GM19351 (cell line): ENCODE measurements around the gene HS6ST3.

ENCODE experiments used
- ATAC-seq: cut with Tn5 transposase; IDR thresholded peaks from one replicate; pipeline ENCODE4 v1.9.1; 2021; ENCODE audit warnings: mild to moderate bottlenecking, moderate library complexity; ENCODE audit not compliant: unreplicated experiment

Gene HS6ST3

DNA sequence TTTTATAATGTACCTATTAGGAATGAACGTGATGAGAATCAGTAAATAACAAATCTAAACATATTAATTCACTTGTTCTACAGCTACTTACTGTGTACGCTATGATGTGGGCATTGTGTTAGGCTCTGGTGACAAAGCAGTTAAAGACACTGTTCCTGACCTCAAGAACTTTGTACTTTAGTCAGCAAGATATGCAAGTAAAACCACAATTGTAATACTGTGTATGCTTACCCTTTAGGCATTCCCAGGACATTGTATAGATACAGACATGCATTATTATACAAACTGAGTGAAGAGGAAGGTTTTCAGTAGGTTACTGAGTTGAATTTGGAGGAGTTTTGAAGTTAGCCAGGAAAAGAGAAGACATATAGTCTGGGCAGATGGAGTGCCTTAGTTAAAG, 435.8 kb downstream of the HS6ST3 start:
- no peak for ATAC-seq

DNA sequence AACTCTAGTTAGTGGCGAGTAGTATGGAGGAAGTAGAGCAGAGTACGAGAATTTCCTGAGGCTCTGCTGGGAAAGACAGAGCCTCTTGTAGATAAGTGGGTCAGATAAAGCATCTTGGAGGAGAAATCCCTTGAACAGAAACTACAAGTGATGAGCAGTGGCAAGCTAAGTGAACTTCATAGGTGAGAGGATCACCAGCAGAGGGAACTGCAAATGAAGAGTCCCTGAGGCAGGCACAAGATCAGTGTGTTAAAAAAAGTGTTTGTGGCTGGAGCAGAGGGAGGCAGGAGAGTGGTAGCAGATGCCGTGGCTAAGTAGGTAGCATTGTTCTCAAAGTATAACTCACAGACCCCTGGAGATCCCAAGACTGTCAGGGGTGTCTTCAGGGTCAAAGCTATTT, 437.6 kb downstream of the HS6ST3 start:
- ATAC-seq: no peak

DNA sequence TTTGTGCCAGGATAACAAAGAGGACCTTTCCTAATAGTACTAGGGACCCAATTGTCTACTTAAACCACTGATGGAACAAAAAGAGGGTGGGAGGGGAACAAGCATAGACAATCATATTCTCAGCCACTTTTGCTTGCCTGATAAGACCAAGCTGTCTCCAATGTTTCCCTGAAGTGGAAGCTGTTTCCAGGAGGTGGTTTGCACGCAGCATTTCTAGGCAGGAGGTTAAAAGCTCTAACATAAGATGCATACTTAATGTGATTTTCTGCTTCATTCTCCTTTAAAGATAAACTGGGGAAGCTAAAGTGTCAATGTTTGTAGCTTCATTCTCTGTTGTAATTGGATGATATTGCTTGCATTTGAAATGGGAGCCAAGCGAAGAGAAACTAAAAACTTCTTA, 442.9 kb downstream of the HS6ST3 start:
- ATAC-seq: no peak

DNA sequence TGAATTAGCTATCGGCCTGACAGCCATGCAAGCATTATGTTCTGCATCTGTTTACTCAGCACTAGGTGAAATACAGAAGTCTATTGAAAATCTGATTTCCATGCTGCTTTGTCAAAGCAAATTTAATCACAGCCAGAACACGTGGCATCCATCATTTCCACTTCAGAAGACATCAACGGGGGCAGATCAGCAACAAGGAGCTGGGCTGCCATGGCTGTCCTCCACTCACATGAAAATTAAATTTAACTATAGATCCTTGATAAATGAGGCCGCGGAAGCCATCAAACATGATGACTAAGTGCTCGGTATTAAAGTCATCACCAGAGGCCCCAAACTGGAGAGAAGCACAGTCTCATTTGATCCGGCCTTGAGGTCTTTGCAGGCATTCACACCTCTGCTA, 443.5 kb downstream of the HS6ST3 start:
- ATAC-seq: no peak

DNA sequence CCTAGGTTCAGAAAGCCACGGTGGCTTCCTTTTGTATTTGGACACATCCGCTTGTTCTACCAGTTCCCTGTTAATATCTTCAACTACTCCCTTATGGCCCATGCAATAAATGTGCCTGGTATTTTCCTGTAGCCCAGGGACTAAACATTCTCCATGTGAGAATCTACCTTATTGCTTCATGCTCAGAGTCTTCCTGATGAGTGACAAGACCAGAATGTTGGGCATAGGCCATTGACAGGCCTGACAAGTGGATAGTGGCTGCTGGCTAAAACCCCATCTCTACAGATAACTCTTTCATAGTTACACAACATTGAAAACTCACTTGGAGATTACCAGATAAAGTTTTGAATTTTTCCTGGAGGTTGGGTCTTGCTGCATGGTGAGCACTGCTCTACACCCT, 449.9 kb downstream of the HS6ST3 start:
- ATAC-seq: no peak

DNA sequence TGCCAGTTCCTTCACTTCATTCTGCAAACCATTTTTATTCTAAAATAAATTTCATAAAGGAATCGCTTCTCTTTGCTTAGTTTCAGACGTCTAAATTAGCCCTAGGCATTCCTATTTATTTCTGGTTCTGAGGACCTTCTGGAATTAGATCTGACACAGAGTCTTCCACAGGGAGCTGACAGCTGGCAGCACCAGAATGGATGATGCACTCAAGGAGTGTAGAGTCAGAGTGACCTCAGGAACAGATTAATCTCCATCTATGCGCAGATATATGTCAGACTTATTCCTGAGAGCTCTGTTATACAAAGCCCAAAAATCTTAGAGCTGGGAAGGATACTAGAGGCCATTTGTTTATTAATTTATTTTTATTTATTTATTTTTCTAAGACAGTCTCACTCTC, 450.8 kb downstream of the HS6ST3 start:
- ATAC-seq: no peak

DNA sequence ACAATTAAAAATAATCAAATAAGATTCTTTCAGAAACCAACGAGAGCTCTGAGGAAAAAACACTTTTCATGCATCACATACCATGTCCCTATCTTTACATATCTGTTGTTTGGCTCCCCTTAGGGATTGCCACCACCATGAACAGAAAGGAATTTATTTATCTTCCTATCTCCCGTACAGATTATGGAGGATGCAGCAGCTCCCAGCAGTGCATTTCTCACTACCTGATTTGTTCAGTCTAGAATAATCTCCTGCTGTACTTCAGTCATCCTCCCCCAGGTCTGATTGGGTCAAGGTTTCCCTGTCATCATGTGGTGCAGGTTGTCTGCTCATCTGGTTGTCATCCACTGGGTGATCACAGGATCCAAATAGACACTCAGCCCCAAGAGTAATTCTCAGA, 453.1 kb downstream of the HS6ST3 start:
- ATAC-seq: no peak

DNA sequence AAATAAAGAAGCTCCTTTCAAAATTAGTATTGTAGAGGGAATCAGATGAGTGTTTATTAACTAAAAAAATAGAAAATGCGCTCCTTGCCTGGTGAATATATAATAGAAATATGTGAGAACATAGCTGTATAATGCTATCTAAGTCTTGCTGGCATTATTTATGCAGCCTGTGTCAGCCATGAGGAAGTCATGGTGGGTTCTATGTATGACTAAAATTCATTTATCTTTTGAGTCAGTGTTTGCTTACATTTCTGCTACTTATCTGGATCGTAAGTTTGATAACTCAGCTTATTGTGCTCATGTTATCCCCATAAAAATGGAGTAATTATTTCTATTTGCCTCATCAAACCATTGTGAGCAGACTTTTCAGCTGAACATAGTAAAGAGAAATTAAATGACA, 455.1 kb downstream of the HS6ST3 start:
- ATAC-seq: no peak

DNA sequence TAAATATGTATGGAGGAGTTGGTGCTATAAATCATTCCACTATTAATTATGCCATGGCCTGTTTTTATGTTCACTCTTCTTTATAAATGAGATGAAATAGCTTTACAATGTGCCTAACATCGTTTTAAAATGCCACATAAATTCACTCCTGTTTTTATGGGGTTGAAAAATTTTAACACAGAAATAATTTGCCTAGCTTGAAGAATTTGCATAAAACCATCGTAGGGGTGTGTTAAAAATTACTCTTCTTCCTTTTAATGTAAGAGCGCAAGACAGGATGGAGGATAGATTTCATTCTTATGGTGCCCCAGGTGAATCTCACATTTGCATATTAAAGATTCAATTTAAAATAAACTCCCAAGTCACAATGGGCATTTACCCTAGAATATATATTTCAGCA, 456.6 kb downstream of the HS6ST3 start:
- no peak for ATAC-seq

DNA sequence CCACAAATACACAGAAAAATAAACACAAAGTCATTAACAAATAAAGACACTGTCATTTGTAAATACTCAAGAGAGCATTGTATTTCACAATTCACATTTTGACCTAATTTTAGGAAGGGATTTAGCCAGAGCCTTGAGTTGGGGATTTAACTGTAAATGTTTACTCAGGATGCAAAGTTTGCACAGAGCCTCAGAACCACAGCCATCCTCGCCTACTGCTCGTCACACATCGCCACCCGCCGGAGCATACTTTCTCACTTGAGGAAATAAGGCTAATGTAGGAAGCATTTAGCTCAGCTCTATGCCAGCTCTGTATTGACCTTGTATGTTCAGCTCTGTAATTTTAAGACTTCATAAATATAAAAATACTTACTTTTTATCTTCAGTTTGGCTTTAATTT, 461.6 kb downstream of the HS6ST3 start:
- ATAC-seq: no peak

DNA sequence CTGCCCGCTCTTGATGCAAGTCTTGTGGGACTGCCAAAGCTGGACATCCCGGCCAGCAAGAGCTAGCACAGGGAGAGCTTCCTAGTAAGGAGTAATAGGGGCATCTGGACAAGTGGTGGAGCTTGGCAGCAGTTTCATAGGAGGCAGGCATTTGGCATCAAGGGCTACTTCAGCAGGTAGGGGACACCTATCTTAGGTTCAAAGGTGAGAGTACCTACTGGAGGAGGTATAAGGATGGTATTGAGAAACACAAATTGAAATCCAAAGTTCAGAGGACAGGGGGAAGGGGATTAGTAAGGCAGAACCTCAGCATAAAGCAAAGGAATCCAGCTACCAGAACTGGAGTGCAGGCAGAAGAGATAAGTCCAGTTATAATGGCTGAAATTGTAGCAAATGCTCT, 462.7 kb downstream of the HS6ST3 start:
- no peak for ATAC-seq

DNA sequence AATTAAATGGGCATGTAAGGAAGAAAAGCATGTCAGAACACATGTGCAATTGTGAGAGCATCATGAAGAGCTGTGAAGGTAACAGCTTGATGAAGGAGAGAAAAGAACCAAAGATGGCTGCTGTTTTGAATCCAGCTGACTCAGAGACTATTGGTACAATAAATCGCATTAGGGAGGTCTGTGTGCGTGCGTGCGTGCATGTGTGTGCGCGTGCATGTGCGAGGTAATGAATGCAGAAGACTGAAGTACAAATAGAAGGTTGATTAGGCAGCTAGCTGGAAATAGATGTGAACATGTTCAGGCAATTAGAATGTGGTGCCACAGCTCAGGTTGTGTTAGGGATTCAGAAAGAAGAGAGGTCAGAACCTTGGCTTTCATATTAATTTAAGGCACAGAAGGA, 463.9 kb downstream of the HS6ST3 start:
- no peak for ATAC-seq

DNA sequence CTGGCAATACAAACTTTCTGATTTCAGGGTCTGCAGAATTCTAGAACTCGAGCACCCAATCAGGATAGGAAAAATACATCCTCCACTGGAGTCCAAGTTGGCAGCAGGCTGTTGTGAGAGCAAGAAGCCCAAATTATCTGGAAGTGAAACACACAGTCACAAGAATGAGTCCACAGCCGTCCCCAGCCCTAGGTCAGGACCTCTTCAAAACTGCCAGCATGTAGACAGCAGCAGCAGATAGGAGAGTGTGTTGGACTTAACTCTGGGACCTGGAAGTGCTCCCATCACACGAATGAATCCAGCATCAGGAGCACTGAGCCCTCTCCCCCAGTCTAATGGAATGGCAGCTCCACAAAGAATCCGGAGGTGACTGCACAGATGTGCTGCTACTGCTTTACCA, 483.7 kb downstream of the HS6ST3 start:
- ATAC-seq: no peak

DNA sequence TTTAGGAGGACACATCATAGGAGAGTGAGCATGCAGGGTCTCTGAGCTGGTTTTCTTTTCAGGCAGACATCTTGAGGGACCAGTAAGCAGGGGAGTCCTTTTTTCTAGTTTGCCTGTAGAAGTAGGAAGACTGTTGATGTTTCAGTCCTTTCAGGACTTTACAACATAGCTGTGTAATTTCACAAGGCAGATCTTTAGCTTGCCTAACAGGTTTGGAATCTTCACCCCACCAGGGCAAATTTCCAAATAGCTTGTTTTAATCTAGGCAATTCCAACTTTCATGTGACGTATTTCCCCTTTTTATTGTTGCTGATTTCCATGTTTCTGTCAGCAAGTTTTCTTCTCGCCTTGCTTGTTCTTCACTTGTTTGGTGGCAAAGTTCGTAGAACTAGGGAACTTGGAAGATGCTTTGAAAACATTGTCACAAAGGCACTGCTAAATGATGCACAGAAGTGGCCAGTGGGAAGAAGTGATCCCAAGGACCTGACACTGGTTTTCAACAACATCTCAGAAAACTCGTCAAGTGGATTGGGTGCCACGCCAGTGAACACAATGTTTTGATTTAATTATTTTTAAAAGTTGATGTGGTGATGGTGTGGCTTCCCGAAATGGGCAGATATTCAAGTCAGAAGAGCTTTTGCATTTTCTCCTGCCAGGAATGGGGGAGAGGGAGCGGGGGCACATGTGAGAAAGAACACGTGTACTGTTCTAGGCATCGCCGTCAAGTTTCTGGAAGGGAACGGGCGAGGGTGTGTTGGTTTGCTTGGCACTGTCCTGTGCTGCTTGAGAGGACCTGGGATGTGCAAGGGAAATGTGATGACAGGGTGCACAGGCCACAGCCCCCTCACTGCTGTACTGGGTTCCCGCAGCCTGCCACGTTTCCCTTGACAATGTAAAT, 485.8 kb downstream of the HS6ST3 start:
- ATAC-seq: no peak

DNA sequence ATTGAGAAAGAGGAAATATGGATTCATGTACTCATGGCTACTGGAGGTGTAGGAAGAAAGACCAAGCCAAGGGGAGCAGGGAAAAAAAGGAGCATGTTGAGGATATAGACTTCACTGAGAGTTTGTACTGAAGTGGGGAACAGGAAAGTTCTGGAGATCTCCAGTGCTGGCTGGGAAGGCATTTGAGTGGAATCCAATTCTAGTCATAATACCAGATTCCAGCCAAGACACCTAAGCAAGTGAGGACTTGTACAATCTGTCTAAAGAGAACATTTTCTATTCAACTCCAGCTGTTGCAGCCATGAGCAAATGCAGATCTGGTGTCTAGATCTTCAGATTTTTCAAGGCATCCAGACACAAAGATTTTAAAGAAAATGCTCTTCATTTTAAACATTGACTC, 491.8 kb downstream of the HS6ST3 start:
- ATAC-seq: no peak

DNA sequence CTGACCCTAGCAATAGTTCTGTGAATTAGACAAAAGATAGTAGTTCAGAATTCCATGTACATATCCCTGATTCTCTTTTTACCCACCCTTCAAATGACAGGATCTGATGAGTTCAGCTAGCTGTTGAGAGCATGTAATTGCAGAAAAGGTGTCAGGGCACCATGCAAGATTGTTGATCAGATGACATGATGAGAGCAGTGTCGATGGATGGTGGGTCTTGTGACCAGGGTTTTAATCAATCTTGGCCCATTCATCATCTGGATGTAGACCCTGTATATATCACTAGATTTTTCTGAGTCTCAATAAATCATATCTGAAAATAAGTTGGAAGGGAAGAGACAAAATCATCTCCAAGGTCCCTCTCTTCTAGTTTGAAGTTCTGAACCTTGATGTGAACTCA, 525.3 kb downstream of the HS6ST3 start:
- no peak for ATAC-seq

DNA sequence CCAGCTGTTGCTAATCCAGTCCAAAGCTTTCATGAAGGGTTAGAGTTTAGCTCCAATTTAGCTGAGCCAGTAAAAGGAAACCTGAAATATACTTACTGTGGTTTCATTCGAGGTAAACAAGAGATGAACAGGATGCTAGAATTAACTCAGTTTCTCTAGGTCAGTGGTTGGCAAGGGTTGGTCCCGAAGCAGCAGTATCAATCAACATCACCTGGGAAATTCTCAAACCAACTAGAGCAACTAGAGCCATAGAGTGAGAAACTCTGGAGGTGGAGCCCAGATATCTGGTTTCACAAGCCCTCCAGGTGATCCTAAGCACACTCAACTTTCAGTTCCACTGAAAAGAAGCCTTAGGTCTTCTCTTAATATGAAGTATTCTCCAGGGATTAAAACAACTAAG, 527.6 kb downstream of the HS6ST3 start:
- ATAC-seq: no peak

DNA sequence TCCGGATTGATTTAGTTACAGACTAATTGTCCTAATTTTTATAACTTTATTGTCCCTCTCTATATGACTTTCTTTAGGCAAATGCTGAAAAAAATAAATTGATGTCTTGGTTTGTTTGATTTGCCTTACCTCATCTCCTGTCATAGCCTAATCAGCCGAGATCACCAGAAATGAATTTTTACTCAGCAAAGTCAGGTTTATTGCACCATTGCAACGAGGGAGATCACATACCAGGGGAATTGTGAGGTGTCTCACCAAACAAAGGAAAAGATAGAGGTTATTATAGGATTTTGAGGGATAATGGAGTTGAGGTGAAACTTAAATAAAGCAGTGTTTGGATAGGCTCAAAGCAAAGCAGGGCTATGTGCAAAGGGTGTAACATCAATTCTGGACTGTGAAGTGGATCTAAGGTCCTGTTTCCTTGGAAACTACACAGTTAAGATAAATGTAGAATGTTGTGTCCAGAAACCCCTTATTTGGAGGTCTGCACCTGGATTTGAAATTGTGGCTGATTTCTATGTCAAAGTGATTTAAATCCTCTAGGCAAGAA, 531.8 kb downstream of the HS6ST3 start:
- no peak for ATAC-seq

DNA sequence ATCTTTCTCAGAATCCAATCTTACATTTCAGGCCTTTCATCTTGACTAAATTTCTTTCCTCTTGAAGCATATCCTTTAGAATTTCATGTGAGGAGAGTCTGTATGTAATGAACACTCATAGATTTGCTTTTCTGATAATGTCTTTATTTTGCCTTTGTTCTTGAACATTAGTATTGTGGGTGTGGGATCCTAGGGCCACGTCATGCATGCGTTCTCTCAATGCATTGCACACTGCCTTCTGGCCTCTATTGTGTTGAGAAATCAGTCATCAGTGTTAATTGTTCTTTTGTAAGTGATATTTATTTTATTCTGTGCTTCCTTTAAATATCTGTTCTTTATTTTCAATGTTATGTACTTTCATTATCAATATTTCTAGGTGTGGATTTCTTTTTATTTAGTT, 539.4 kb downstream of the HS6ST3 start:
- no peak for ATAC-seq

DNA sequence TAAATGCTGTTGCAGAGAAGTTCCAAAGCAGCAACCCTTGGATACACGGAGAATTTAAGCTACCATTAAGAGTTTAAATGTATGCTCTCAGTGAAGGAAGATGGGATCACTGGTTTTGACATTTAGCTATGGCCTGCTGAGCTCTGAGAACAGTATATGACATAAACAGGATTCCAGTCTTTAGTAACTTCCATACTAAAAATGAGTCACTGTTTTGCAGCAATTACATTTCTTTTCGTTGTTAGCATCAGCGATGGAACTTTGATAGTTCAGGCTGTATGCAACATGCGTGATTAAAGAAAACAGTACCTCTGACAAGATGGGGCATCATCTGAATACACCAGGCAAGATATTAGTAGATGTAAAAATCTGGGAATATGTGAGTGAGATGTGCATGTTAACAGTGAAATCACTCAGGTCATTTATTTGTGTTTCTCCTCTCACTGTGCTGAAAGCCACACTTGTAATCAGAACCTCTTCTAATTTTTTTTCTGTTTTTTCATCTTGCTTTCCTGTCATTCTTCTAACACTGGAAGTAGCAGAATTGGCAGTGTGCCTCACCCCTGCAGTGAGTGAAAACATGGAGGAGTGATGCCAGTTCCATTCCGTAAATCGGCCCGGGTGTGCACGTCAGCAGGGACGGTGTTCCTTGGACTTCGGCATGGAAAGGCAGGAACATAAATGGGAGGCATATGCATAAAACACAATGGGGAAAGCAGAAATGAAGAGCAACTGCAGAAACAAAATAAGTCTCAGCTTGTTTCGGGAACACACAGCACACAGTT, 542.8 kb downstream of the HS6ST3 start:
- no peak for ATAC-seq

DNA sequence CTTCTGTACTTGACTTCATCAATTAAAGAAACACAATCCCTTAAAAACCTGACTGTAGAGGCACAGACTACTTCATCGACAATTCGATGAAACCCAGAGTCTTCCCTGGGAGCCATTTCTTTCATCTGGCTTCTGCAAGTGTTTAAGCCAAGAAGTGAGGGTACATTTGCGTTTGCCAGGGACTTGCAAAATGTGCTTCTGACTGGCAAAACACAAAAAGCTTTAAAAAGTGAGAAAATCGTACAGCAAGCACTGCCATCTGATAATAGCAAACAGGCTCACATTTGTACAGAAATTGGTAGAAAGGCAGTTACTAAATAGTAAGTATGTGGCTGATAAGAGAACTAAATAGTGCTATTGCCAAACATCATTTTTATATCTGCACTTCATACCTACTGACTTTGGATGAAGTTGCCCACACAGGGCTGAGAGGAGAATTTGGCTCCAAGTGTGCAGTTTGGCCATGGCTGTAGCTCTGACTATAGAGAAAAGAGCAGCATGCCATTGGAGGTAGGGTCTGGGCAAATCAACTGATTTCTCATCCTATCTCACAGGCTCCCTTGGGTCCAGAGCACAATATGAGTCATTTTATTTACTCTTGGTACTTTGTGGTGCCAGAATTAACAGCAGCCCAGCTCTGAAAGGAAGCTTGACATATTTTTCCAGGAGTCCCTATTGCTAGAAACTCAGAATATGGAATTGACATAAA, 546.2 kb downstream of the HS6ST3 start:
- no peak for ATAC-seq
